ENCODE data around the gene DMBX1.

Gene DMBX1

GRCh38 chr1:46506470-46507219 is 17.0 kb downstream of the DMBX1 start:
- no peak for DNase-seq (ENCODE audit: low read depth)

GRCh38 chr1:46508757-46509156 is 19.1 kb downstream of the DMBX1 start:
- no peak for DNase-seq (ENCODE audit: low read depth)

- no peak for DNase-seq (ENCODE audit: low read depth)
Measured at GRCh38 chr1:46510341-46510997, 20.8 kb downstream of the DMBX1 start.

GRCh38 chr1:46510998-46511365 is 21.3 kb downstream of the DMBX1 start:
- no peak for DNase-seq (ENCODE audit: low read depth)

GRCh38 chr1:46512135-46512791 is 22.6 kb downstream of the DMBX1 start:
- no peak for DNase-seq (ENCODE audit: low read depth)

- DNase-seq (ENCODE audit: low read depth), result no peak
Measured at GRCh38 chr1:46512792-46513190, 23.2 kb downstream of the DMBX1 start.

- DNase-seq (ENCODE audit: low read depth), result no peak
Measured at GRCh38 chr1:46513536-46513935, 23.9 kb downstream of the DMBX1 start.

- no peak for DNase-seq (ENCODE audit: low read depth)
Measured at GRCh38 chr1:46515576-46515975, 25.9 kb downstream of the DMBX1 start.

- no peak for DNase-seq (ENCODE audit: low read depth)
Measured at GRCh38 chr1:46516200-46516950, 26.7 kb downstream of the DMBX1 start.

- DNase-seq (ENCODE audit: low read depth), result no peak
Measured at GRCh38 chr1:46517010-46517600, 27.5 kb downstream of the DMBX1 start.

- DNase-seq (ENCODE audit: low read depth), result no peak
Measured at GRCh38 chr1:46517932-46518498, 28.4 kb downstream of the DMBX1 start.

GRCh38 chr1:46519209-46519608 is 29.6 kb downstream of the DMBX1 start:
- DNase-seq (ENCODE audit: low read depth), result no peak

GRCh38 chr1:46520063-46520911 is 30.7 kb downstream of the DMBX1 start:
- DNase-seq (ENCODE audit: low read depth), result peak; percentile 49

- DNase-seq (ENCODE audit: low read depth), result no peak
Measured at GRCh38 chr1:46521414-46521813, 31.8 kb downstream of the DMBX1 start.

- DNase-seq (ENCODE audit: low read depth), result peak; percentile 75
Measured at GRCh38 chr1:46522184-46522968, 32.7 kb downstream of the DMBX1 start.

- no peak for DNase-seq (ENCODE audit: low read depth)
Measured at GRCh38 chr1:46522969-46523320, 33.3 kb downstream of the DMBX1 start.

- DNase-seq (ENCODE audit: low read depth), result no peak
Measured at GRCh38 chr1:46523496-46524353, 34.1 kb downstream of the DMBX1 start.

- no peak for DNase-seq (ENCODE audit: low read depth)
Measured at GRCh38 chr1:46524843-46525242, 35.2 kb downstream of the DMBX1 start.
